Heart left ventricle (tissue), 13 donors: ENCODE results near the gene TMEM217.

ENCODE experiments used
- CTCF ChIP-seq, 12 donors: fragments of 200-600 bp; sonication (generic) in 4 of 12; IDR thresholded peaks; one replicate each; pipeline versions ENCODE4 v1.5.0 to v1.8.0; 2018 to 2022; ENCODE audit warnings: antibody characterized with exemption in 12 of 12, mild to moderate bottlenecking in 5 of 12
- POLR2A ChIP-seq, 2 donors: fragments of 450-650 bp; IDR thresholded peaks; one replicate each; pipeline ENCODE4 v1.6.1; 2017; ENCODE audit warnings: antibody characterized with exemption in 2 of 2, mild to moderate bottlenecking in 2 of 2, moderate library complexity in 2 of 2
- donor health status: ischemic (EF 13 %, LVEDD 7.1; RV severe dilation, severe dysfunction).
- donor health status: DM: no; HTN: yes; CAD: no.
- donor health status: DM: no; HTN: no; CAD: no.
- donor health status: ischemic (EF 25% LVEDD 6.9; RV normal size, moderate dysfunction).
- donor health status: ischemic (EF 25% LVEDD 5.7; RV mildly dilated, moderate dysfunction).
- donor health status: ischemic (EF 35%, LVEDD 5.7; RV mildly dilated, moderate dysfunction).
- donor health status: nonischemic (EF 11% LVEDD 7.7; RV severe dilation, severe dysfunction).
- donor health status: DM: yes; HTN: yes; CAD: no.
- donor health status: PGD.
- donor health status: ischemic (EF 29% LVEDD 5.4; RV normal size, mild dysfunction).
- donor health status: nonischemic (EF 23%, LVEDD 6.1; RV moderate dilation, normal function).

DNA sequence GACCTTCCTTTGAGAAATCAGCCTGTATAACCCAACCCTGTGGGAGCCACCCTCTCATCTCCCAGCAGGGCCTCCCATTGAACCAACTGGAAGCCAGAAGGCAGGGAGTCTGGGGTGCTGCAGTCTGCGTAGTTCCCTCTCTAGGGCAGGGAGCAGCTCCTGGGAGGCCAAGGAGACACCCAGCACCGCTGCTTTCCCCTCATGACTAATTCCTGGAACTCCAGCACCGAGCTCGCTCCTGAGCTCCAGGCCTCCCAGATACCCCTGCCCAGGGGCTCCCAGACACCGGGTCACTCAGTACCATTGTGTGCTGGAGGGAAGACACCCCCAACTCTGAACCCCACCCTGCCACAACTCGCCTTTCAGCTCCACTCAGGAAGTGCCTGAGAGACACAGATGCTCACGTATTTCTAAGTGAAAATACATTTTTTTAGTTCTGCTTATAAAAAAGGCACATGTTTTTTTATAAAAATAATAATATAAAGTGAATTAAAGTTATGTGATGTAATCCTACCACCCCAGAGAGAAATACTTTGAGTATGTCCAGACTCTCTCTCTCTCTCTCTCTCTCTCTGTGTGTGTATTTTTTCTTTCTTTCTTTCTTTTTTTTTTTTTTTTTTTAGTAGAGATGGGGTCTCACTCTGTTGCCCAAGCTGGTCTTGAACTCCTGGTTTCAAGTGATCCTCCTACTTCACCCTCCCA is 70.5 kb downstream of the TMEM217 start:
- TF ChIP-seq POLR2A (IDR thresholded peaks at IDR 0.05) = no peak
- TF ChIP-seq CTCF (IDR thresholded peaks at IDR 0.05) = no peak
